Natural killer cell treated with Interleukin-12 subunit alpha and Interleukin-12 subunit beta and Interleukin-15 and Interleukin-18, amount 100 ng/mL, for 72 hours (primary cell): Measurements from ENCODE around the gene CCL8. TPM values are rescaled to one million over a fixed set of nuclear protein-coding genes. Genes with fewer than 3 reads are reported as not detected.

Source experiments
- ATAC-seq, 2 donors: fragments of 150-1000 bp; cut with Tn5 transposase in 1 of 2; sonication (Bioruptor Pico), chemical (Tn5 transposase) in 1 of 2; 2 replicates each; pipeline ENCODE4 v1.10.0; 2021
- DNase-seq: peaks from one replicate; pipeline ENCODE4 v3.0.0; 2022; ENCODE audit warnings: low spot score
- H3K27ac Mint-ChIP-seq, 2 donors: 1 replicate in 1 of 2; 2 replicates in 1 of 2; pipeline ENCODE4 v1.8.0; 2022; ENCODE audit warnings: mixed read lengths in 2 of 2, mild to moderate bottlenecking in 1 of 2, moderate library complexity in 1 of 2
- H3K27me3 Mint-ChIP-seq, 2 donors: 1 replicate in 1 of 2; 2 replicates in 1 of 2; pipeline ENCODE4 v1.8.0; 2022; ENCODE audit warnings: mixed read lengths in 2 of 2
- H3K36me3 Mint-ChIP-seq: one replicate; pipeline ENCODE4 v1.8.0; 2022; ENCODE audit warnings: mixed read lengths
- H3K4me1 Mint-ChIP-seq, 2 donors: 1 replicate in 1 of 2; 2 replicates in 1 of 2; pipeline ENCODE4 v1.8.0; 2022; ENCODE audit warnings: low read depth in 2 of 2, mixed read lengths in 2 of 2, mild to moderate bottlenecking in 1 of 2
- H3K4me3 Mint-ChIP-seq: one replicate; pipeline ENCODE4 v1.8.0; 2022; ENCODE audit warnings: mixed read lengths
- H3K9me3 Mint-ChIP-seq: 2 replicates; pipeline ENCODE4 v1.8.0; 2022; ENCODE audit warnings: mixed read lengths
- total RNA-seq, 2 donors: library from RNA; stranded (reverse); gene quantifications; one replicate each; pipeline ENCODE4 v1.2.3, GENCODE V29; 2022

The CCL8 gene
- total RNA-seq, 2 donors from 2014 or later: not detected

- Mint-ChIP-seq H3K27ac (no peak overlapping the region), H3K27me3 (peaks cover 38 to 76% of the 10 kb centered on the region in 2 donors), H3K4me1 (no peaks in the 10 kb centered on the region), H3K9me3 (peaks cover 3% of the 10 kb centered on the region), H3K36me3 (no peaks in the 10 kb centered on the region), H3K4me3 (no peak overlapping the region)
- no peak for ATAC-seq
- no peak for DNase-seq
Observed at GRCh38 chr17:34339138-34339770, 20.0 kb downstream of the CCL8 start.

GRCh38 chr17:34341916-34342315 is 22.7 kb downstream of the CCL8 start:
- H3K27me3 Mint-ChIP-seq: peaks cover 39 to 65% of the 10 kb centered on the region in 2 donors
- no peak for ATAC-seq
- no peak overlapping the region for H3K4me3 Mint-ChIP-seq
- no peaks in the 10 kb centered on the region for H3K9me3 Mint-ChIP-seq
- no peaks in the 10 kb centered on the region for H3K4me1 Mint-ChIP-seq
- H3K36me3 Mint-ChIP-seq: no peaks in the 10 kb centered on the region
- DNase-seq: no peak
- no peak overlapping the region for H3K27ac Mint-ChIP-seq

GRCh38 chr17:34347063-34347462 is 27.8 kb downstream of the CCL8 start:
- ATAC-seq (no peak), DNase-seq (no peak)
- Mint-ChIP-seq H3K9me3 (no peaks in the 10 kb centered on the region), H3K4me3 (no peak overlapping the region), H3K27ac (no peak overlapping the region), H3K4me1 (no peaks in the 10 kb centered on the region), H3K27me3 (peaks cover 39 to 40% of the 10 kb centered on the region in 2 donors), H3K36me3 (no peaks in the 10 kb centered on the region)

- Mint-ChIP-seq H3K27me3 (peaks cover 29 to 32% of the 10 kb centered on the region in 2 donors), H3K4me1 (no peaks in the 10 kb centered on the region), H3K9me3 (no peaks in the 10 kb centered on the region), H3K4me3 (no peak overlapping the region), H3K36me3 (no peaks in the 10 kb centered on the region), H3K27ac (no peak overlapping the region)
- no peak for DNase-seq
- ATAC-seq: no peak
Observed at GRCh38 chr17:34349751-34350150, 30.5 kb downstream of the CCL8 start.

GRCh38 chr17:34351096-34351495 is 31.9 kb downstream of the CCL8 start:
- H3K9me3 Mint-ChIP-seq: no peaks in the 10 kb centered on the region
- ATAC-seq (no peak), DNase-seq (no peak)
- H3K4me3 Mint-ChIP-seq: no peak overlapping the region
- no peak overlapping the region for H3K27ac Mint-ChIP-seq
- peaks cover 25 to 27% of the 10 kb centered on the region in 2 donors for H3K27me3 Mint-ChIP-seq
- H3K4me1 Mint-ChIP-seq: no peaks in the 10 kb centered on the region
- H3K36me3 Mint-ChIP-seq: no peaks in the 10 kb centered on the region

GRCh38 chr17:34352191-34352590 is 33.0 kb downstream of the CCL8 start:
- no peaks in the 10 kb centered on the region for H3K36me3 Mint-ChIP-seq
- H3K9me3 Mint-ChIP-seq: no peaks in the 10 kb centered on the region
- H3K4me1 Mint-ChIP-seq: no peaks in the 10 kb centered on the region
- H3K4me3 Mint-ChIP-seq: no peak overlapping the region
- no peak for ATAC-seq
- peaks cover 24 to 25% of the 10 kb centered on the region in 2 donors for H3K27me3 Mint-ChIP-seq
- DNase-seq: no peak
- H3K27ac Mint-ChIP-seq: no peak overlapping the region

GRCh38 chr17:34354637-34355036 is 35.4 kb downstream of the CCL8 start:
- DNase-seq (no peak), ATAC-seq (no peak)
- Mint-ChIP-seq H3K36me3 (no peaks in the 10 kb centered on the region), H3K27ac (no peak overlapping the region), H3K4me3 (no peak overlapping the region), H3K27me3 (peaks cover 12 to 20% of the 10 kb centered on the region in 2 donors), H3K4me1 (no peaks in the 10 kb centered on the region), H3K9me3 (no peaks in the 10 kb centered on the region)

GRCh38 chr17:34356194-34356593 is 37.0 kb downstream of the CCL8 start, which contains the start of gene CCL13:
Gene CCL13, plus strand, starts transcription at chr17:34356480. Its CDS starts 47 bp downstream, at chr17:34356527.
- Mint-ChIP-seq H3K9me3 (no peaks in the 10 kb centered on the region), H3K4me1 (no peaks in the 10 kb centered on the region), H3K36me3 (no peaks in the 10 kb centered on the region), H3K4me3 (no peak within 1 kb of the TSS), H3K27ac (no peak within 1 kb of the TSS), H3K27me3 (peaks cover 11 to 20% of the 10 kb centered on the region in 2 donors)
- DNase-seq (no peak), ATAC-seq (no peak)

- Mint-ChIP-seq H3K27ac (no peak overlapping the region), H3K9me3 (no peaks in the 10 kb centered on the region), H3K4me1 (peaks cover 0 to 1% of the 10 kb centered on the region in 2 donors), H3K4me3 (no peak overlapping the region), H3K27me3 (peaks cover 9 to 13% of the 10 kb centered on the region in 2 donors), H3K36me3 (no peaks in the 10 kb centered on the region)
- ATAC-seq: no peak
- no peak for DNase-seq
Observed at GRCh38 chr17:34357398-34357797, 38.2 kb downstream of the CCL8 start.

- peaks cover 11 to 17% of the 10 kb centered on the region in 2 donors for H3K27me3 Mint-ChIP-seq
Observed at GRCh38 chr17:34358631-34359030, 39.4 kb downstream of the CCL8 start.

GRCh38 chr17:34360601-34361270 is 41.5 kb downstream of the CCL8 start:
- peaks cover 10 to 15% of the 10 kb centered on the region in 2 donors for H3K4me1 Mint-ChIP-seq
- H3K9me3 Mint-ChIP-seq: no peaks in the 10 kb centered on the region
- no peak for ATAC-seq
- H3K27me3 Mint-ChIP-seq: peaks cover 8 to 21% of the 10 kb centered on the region in 2 donors
- H3K4me3 Mint-ChIP-seq: no peak overlapping the region
- H3K27ac Mint-ChIP-seq: no peak overlapping the region
- no peaks in the 10 kb centered on the region for H3K36me3 Mint-ChIP-seq
- DNase-seq: no peak

More at GRCh38 chr17:34358631-34359030, 39.4 kb downstream of the CCL8 start:
- Mint-ChIP-seq H3K27ac (no peak overlapping the region), H3K4me3 (no peak overlapping the region), H3K9me3 (no peaks in the 10 kb centered on the region), H3K36me3 (no peaks in the 10 kb centered on the region), H3K4me1 (peaks cover 5 to 7% of the 10 kb centered on the region in 2 donors)
- ATAC-seq (no peak), DNase-seq (no peak)

- Mint-ChIP-seq H3K4me1 (peaks cover 10 to 16% of the 10 kb centered on the region in 2 donors), H3K27ac (no peak overlapping the region), H3K4me3 (no peak overlapping the region), H3K9me3 (no peaks in the 10 kb centered on the region), H3K36me3 (no peaks in the 10 kb centered on the region), H3K27me3 (peaks cover 8 to 21% of the 10 kb centered on the region in 2 donors)
- DNase-seq (peak; percentile 74), ATAC-seq (peak; percentile 81 to 86)
Observed at GRCh38 chr17:34361478-34362061, 42.3 kb downstream of the CCL8 start.

- Mint-ChIP-seq H3K4me1 (peaks cover 10 to 16% of the 10 kb centered on the region in 2 donors), H3K27me3 (peaks cover 8 to 21% of the 10 kb centered on the region in 2 donors), H3K27ac (no peak within 1 kb of the TSS), H3K36me3 (no peaks in the 10 kb centered on the region), H3K4me3 (no peak within 1 kb of the TSS), H3K9me3 (no peaks in the 10 kb centered on the region)
- ATAC-seq (no peak), DNase-seq (no peak)
Observed at GRCh38 chr17:34363183-34363661, 44.0 kb downstream of the CCL8 start, which contains the start of gene CCL1. Gene CCL1, minus strand, starts transcription at chr17:34363233. Its CDS starts 72 bp downstream, at chr17:34363161.

- no peak overlapping the region for H3K4me3 Mint-ChIP-seq
- no peak for DNase-seq
- no peak overlapping the region for H3K27ac Mint-ChIP-seq
- no peak for ATAC-seq
- H3K4me1 Mint-ChIP-seq: peaks cover 10 to 16% of the 10 kb centered on the region in 2 donors
- H3K9me3 Mint-ChIP-seq: no peaks in the 10 kb centered on the region
- H3K36me3 Mint-ChIP-seq: no peaks in the 10 kb centered on the region
- peaks cover 8 to 21% of the 10 kb centered on the region in 2 donors for H3K27me3 Mint-ChIP-seq
Observed at GRCh38 chr17:34364751-34365150, 45.5 kb downstream of the CCL8 start.
